Measurements from ENCODE around the gene MAPKAPK5.

DNA sequence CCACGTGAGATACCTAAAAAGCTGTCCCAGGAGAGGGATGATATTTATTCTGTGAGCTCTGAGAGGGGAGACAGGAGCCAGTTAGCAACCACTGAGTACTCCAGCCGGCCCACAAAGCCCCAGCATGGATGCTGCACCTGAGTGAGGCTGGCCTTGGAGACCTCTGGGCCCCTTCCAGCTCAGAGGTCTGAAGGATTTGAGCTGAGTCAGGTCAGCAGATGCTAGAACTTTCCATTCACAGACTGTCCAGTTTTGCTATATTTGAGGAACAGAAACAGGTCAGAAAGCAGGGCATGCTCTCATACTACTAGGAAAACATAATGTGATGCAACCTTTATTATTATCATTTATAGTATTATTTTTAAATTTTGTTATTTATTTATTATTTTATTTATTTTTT lies 15.0 kb upstream of the MAPKAPK5 start:
- TF ChIP-seq, protein P1, sequence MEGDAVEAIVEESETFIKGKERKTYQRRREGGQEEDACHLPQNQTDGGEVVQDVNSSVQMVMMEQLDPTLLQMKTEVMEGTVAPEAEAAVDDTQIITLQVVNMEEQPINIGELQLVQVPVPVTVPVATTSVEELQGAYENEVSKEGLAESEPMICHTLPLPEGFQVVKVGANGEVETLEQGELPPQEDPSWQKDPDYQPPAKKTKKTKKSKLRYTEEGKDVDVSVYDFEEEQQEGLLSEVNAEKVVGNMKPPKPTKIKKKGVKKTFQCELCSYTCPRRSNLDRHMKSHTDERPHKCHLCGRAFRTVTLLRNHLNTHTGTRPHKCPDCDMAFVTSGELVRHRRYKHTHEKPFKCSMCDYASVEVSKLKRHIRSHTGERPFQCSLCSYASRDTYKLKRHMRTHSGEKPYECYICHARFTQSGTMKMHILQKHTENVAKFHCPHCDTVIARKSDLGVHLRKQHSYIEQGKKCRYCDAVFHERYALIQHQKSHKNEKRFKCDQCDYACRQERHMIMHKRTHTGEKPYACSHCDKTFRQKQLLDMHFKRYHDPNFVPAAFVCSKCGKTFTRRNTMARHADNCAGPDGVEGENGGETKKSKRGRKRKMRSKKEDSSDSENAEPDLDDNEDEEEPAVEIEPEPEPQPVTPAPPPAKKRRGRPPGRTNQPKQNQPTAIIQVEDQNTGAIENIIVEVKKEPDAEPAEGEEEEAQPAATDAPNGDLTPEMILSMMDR (IDR thresholded peaks at IDR 0.05), result no peak
- no peak for TF ChIP-seq POLR2AphosphoS5 (IDR thresholded peaks at IDR 0.05)
- no peak for TF ChIP-seq POLR2A (IDR thresholded peaks at IDR 0.05)
